NCI-H2227 treated with DMSO at 0.1 percent for 48 hours (cell line): ENCODE data around the gene CARS1.

ENCODE experiments used
- DNase-seq: peaks from one replicate; lab custom pipeline; 2025; lab: John Stamatoyannopoulos, UW

The CARS1 gene

GRCh38 chr11:3057069-3057963 lies at the start of gene CARS1:
CARS1 (minus strand) TSS chr11:3057423; CDS start chr11:3057367, 56 bp downstream.
- peak; percentile 95 for DNase-seq

GRCh38 chr11:3105791-3106735 lies 48.8 kb upstream of the CARS1 start:
- DNase-seq = no peak

GRCh38 chr11:3104961-3105790 lies 48.0 kb upstream of the CARS1 start:
- no peak for DNase-seq

GRCh38 chr11:3104051-3104714 lies 47.0 kb upstream of the CARS1 start:
- DNase-seq = no peak

GRCh38 chr11:3103076-3103475 lies 45.9 kb upstream of the CARS1 start:
- no peak for DNase-seq

GRCh38 chr11:3102641-3102921 lies 45.4 kb upstream of the CARS1 start:
- no peak for DNase-seq

GRCh38 chr11:3101921-3102640 lies 44.9 kb upstream of the CARS1 start:
- no peak for DNase-seq

- no peak for DNase-seq
Measured at GRCh38 chr11:3099178-3099577, 42.0 kb upstream of the CARS1 start.

- no peak for DNase-seq
Measured at GRCh38 chr11:3096909-3097530, 39.8 kb upstream of the CARS1 start.

GRCh38 chr11:3095712-3096361 lies 38.6 kb upstream of the CARS1 start:
- no peak for DNase-seq

- no peak for DNase-seq
Measured at GRCh38 chr11:3094223-3094824, 37.1 kb upstream of the CARS1 start.

GRCh38 chr11:3093281-3094191 lies 36.3 kb upstream of the CARS1 start:
- no peak for DNase-seq

- DNase-seq = no peak
Measured at GRCh38 chr11:3092603-3093141, 35.4 kb upstream of the CARS1 start.

GRCh38 chr11:3091846-3092602 lies 34.8 kb upstream of the CARS1 start:
- peak; percentile 59 for DNase-seq

GRCh38 chr11:3091081-3091845 lies 34.0 kb upstream of the CARS1 start:
- no peak for DNase-seq

- DNase-seq = no peak
Measured at GRCh38 chr11:3090096-3090901, 33.1 kb upstream of the CARS1 start.
